GM18868 (cell line): ENCODE measurements around the gene BST2.
"Not testable (repeated sequence)": the region's sequence is repeated elsewhere in the genome, so short reads cannot be mapped to it uniquely, and the experiment has no call there.

ENCODE experiments used
- ATAC-seq: cut with Tn5 transposase; IDR thresholded peaks from one replicate; pipeline ENCODE4 v1.9.1; 2021; ENCODE audit warnings: mild to moderate bottlenecking, moderate library complexity; ENCODE audit not compliant: unreplicated experiment

The BST2 gene

GRCh38 chr19:17390665-17391370 lies 14.6 kb downstream of the BST2 start:
- peak; percentile 81 for ATAC-seq

GRCh38 chr19:17389957-17390664 lies 15.3 kb downstream of the BST2 start:
- ATAC-seq: no peak

- no peak for ATAC-seq
Observed at GRCh38 chr19:17389288-17389687, 16.1 kb downstream of the BST2 start.

- ATAC-seq: no peak
Observed at GRCh38 chr19:17385878-17386611, 19.4 kb downstream of the BST2 start.

GRCh38 chr19:17380426-17381138 lies 24.8 kb downstream of the BST2 start:
- ATAC-seq: no peak

- no peak for ATAC-seq
Observed at GRCh38 chr19:17379221-17379631, 26.2 kb downstream of the BST2 start.

GRCh38 chr19:17378271-17378670 lies 27.2 kb downstream of the BST2 start:
- ATAC-seq: no peak

DNA sequence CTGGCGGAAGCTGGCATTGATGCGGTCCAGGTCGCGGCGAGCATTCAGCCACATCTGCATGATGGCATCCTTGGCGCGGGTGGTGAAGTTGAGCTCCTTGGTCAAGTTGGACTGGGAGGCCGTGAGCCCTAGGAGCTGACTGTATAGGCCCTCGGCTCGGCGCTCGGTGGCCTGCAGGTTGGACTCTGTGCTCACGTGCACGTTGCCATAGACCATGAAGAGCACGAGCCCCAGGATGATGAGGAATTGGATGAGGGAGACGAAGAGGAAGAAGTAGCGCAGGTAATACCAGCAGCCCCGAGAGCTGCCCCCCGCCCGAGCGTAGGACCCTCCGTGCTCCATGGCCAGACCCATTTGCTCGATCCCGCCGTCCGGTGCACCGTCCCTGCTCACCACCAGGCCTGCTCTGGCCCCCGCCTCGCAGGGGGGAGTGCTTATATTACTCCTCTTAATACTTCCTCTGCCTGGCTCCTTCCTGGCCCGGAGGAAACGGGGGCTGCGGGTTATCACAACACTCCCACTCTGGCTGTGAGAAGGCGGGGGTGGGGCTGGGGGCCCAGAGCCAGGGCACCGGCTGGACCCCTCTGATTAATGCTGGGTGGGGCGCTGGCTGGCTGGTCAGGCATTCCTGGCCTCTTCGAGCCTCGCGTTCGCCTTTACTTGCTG lies 28.4 kb downstream of the BST2 start, which contains the start of gene PLVAP:
Gene PLVAP, minus strand, starts transcription at position 408 of the 666 bp plus-strand sequence. Its CDS starts 54 bp downstream, at position 354.
- ATAC-seq: no peak

GRCh38 chr19:17370026-17370587 lies 35.3 kb downstream of the BST2 start:
- ATAC-seq: no peak

- no peak for ATAC-seq
Observed at GRCh38 chr19:17365361-17365760, 40.1 kb downstream of the BST2 start.

- ATAC-seq: not testable (repeated sequence)
Observed at GRCh38 chr19:17363852-17364605, 41.4 kb downstream of the BST2 start.

- no peak for ATAC-seq
Observed at GRCh38 chr19:17359905-17360800, 45.3 kb downstream of the BST2 start.

- no peak for ATAC-seq
Observed at GRCh38 chr19:17358395-17358794, 47.0 kb downstream of the BST2 start.

- ATAC-seq: no peak
Observed at GRCh38 chr19:17357724-17358123, 47.7 kb downstream of the BST2 start.

- no peak for ATAC-seq
Observed at GRCh38 chr19:17357078-17357666, 48.3 kb downstream of the BST2 start.

GRCh38 chr19:17353386-17353785 lies 52.0 kb downstream of the BST2 start:
- no peak for ATAC-seq
